H1 (cell line): ENCODE measurements around the gene BTNL2. TPM values are rescaled to one million over a fixed set of nuclear protein-coding genes. Genes with fewer than 3 reads are reported as not detected.

Experiments
- BCL11A ChIP-seq, 2 experiments: IDR thresholded peaks; one replicate each; pipeline ENCODE4 v1.6.1; 2011; ENCODE audit warnings: low read depth in 2 of 2, low read length in 2 of 2, mild to moderate bottlenecking in 2 of 2
- KDM1A ChIP-seq: fragments of 200-600, 300-600 bp; sonication (generic); IDR thresholded peaks from 2 replicates; pipeline ENCODE4 v1.7.1; 2016; ENCODE audit warnings: mild to moderate bottlenecking, low read length, borderline replicate concordance
- KDM5A ChIP-seq: fragments of 200-600 bp; IDR thresholded peaks from 2 replicates; pipeline ENCODE4 v1.7.1; 2012; ENCODE audit warnings: mild to moderate bottlenecking, low read length, inconsistent platforms, mixed read lengths
- POLR2A ChIP-seq, 2 experiments: IDR thresholded peaks; 1 replicate in 1 of 2; 2 replicates in 1 of 2; pipeline ENCODE4 v1.6.1; 2011; ENCODE audit warnings: low read depth in 2 of 2, low read length in 2 of 2, mild to moderate bottlenecking in 2 of 2; ENCODE audit errors: control extremely low read depth in 1 of 2
- SIN3A ChIP-seq, 2 experiments: IDR thresholded peaks in 1 of 2; conservative IDR thresholded peaks in 1 of 2; 2 replicates each; pipeline ENCODE4 v1.6.1; 2011 to 2012; ENCODE audit warnings: low read length in 2 of 2, improper control_type of control experiment in 1 of 2, low read depth in 1 of 2, mild to moderate bottlenecking in 1 of 2
- TAF1 ChIP-seq: IDR thresholded peaks from 2 replicates; pipeline ENCODE4 v1.6.1; 2011; ENCODE audit warnings: mild to moderate bottlenecking, low read depth, low read length
- polyA plus RNA-seq, 7 experiments: library from polyadenylated mRNA; depleted of rRNA in 3 of 7; stranded (reverse) in 5 of 7; unstranded in 2 of 7; fragments of >200 nt in 5 of 7; fragments of 200-250 nt in 2 of 7; gene quantifications; 1 replicate in 5 of 7; 2 replicates in 1 of 7; 4 replicates in 1 of 7; pipeline versions ENCODE4 v1.2.1 to v1.2.3, GENCODE V29; 2011 to 2013; ENCODE audit warnings: missing spikeins in 2 of 7, mixed read lengths in 2 of 7
- total RNA-seq: library from RNA; stranded (reverse); fragmentation: NEBNext Ultra II Directional; extraction: Animal tissue kit (Norgen Biotek cat#: 25700); gene quantifications from 2 replicates; pipeline ENCODE4 v1.2.1, GENCODE V29; 2021
- TF ChIP-seq, protein P1 (sequence below): IDR thresholded peaks from 2 replicates; pipeline ENCODE4 v1.6.1; 2011; ENCODE audit warnings: low read depth, mild to moderate bottlenecking, low read length; ENCODE audit not compliant: insufficient read depth

The BTNL2 gene
- total and polyA plus RNA-seq, 2 of the 8 experiments (the other 6 are each of a cell fraction or from before 2014, with no cell fraction given): not detected

DNA sequence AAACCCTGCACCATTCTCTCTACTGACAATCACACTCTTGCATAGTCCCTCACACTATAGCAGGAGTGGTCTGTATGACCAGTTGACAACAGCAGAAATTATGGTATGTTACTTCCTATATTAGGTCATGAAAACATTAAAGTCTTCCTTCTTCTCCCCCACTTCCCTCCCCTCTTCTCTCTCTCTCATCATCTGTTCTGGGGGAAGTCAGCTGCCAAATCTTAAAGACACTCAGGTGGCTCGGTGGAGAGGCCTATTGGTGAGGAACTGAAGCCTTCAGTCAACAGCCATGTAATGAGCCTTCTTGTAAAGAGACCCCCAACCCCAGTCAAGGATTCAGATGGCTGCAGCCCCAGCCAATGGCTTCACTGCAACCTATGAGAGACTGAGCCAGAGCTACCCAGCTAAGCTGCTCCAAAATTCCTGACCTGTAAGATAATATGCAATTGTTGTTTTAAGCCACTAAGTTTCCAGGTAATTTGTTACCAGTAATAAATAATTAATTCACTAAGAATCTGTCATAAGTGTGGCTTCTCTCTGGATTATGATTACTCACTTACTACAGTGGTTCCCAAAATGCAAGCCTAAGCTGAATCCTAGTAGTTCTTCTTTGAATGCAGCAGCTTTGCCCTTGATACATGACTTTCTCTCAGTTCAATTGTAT lies 24.1 kb downstream of the BTNL2 start (continued):
- TF ChIP-seq TAF1 (no peak), SIN3A (conservative IDR thresholded peaks at IDR 0.05 in 1 of 2, IDR thresholded peaks at IDR 0.05 in 1 of 2; ENCODE audit: low read depth in 1 of 2, low read length in 2 of 2) (no peak), KDM5A (no peak), KDM1A (no peak), POLR2A (IDR thresholded peaks at IDR 0.05; ENCODE audit: control extremely low read depth in 1 of 2, low read depth in 2 of 2, low read length in 2 of 2) (no peak), BCL11A (IDR thresholded peaks at IDR 0.05; ENCODE audit: low read depth in 2 of 2, low read length in 2 of 2) (no peak)
- TF ChIP-seq, protein P1, sequence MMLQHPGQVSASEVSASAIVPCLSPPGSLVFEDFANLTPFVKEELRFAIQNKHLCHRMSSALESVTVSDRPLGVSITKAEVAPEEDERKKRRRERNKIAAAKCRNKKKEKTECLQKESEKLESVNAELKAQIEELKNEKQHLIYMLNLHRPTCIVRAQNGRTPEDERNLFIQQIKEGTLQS: no peak
